IPS DF 6.9 (cell line): ENCODE measurements around the gene BCL7C.
A peak's percentile ranks its signal among the peaks of the same experiment; 100 is the strongest.

Experiments used
- DNase-seq: peaks from one replicate; pipeline ENCODE4 v3.0.0-alpha.2; 2013; ENCODE audit warnings: low read depth, low spot score
- H3K27ac ChIP-seq: one replicate; pipeline ENCODE4 v1.5.1; 2013; ENCODE audit warnings: low read length, control low read depth
- H3K27me3 ChIP-seq: 2 replicates; pipeline ENCODE4 v1.6.1; 2013; ENCODE audit warnings: mild to moderate bottlenecking, low read length; ENCODE audit not compliant: control insufficient read depth, insufficient read depth
- H3K36me3 ChIP-seq: 2 replicates; pipeline ENCODE4 v1.6.1; 2013; ENCODE audit warnings: low read length; ENCODE audit not compliant: control insufficient read depth, insufficient read depth
- H3K4me1 ChIP-seq: 2 replicates; pipeline ENCODE4 v1.6.1; 2013; ENCODE audit warnings: low read length; ENCODE audit not compliant: control insufficient read depth, insufficient read depth
- H3K4me3 ChIP-seq: 2 replicates; pipeline ENCODE4 v1.5.1; 2013; ENCODE audit warnings: mild to moderate bottlenecking, low read length
- H3K9me3 ChIP-seq: 2 replicates; pipeline ENCODE4 v1.6.1; 2013; ENCODE audit warnings: low read length, inconsistent platforms; ENCODE audit not compliant: control insufficient read depth, insufficient read depth
- WGBS: extraction: QIAGEN DNeasy Blood & Tissue Kit; methylation state at CpG from one replicate; pipeline ENCODE4 v1.1.7; 2013; ENCODE audit warnings: mixed read lengths, missing lambda C conversion rate; ENCODE audit not compliant: insufficient read length, insufficient coverage; 5-methylcytosine and 5-hydroxymethylcytosine counted together

The BCL7C gene

GRCh38 chr16:30903596-30903995 lies 9.7 kb upstream of the BCL7C start:
- H3K27ac ChIP-seq, result no peak overlapping the region
- H3K27me3 ChIP-seq, result no peaks in the 10 kb centered on the region
- no peaks in the 10 kb centered on the region for H3K36me3 ChIP-seq
- no CpG with 5 or more reads among the region's 4 CpGs for WGBS
- H3K4me1 ChIP-seq, result peaks cover 4% of the 10 kb centered on the region
- H3K4me3 ChIP-seq, result no peak overlapping the region
- no peak for DNase-seq
- H3K9me3 ChIP-seq, result no peaks in the 10 kb centered on the region

GRCh38 chr16:30903002-30903401 lies 9.1 kb upstream of the BCL7C start:
- no CpG with 5 or more reads among the region's 4 CpGs for WGBS
- H3K4me1 ChIP-seq, result peaks cover 4% of the 10 kb centered on the region

GRCh38 chr16:30902029-30902972 lies 8.4 kb upstream of the BCL7C start:
- WGBS, result no CpG with 5 or more reads among the region's 99 CpGs
- Histone ChIP-seq H3K27ac (no peak overlapping the region), H3K36me3 (no peaks in the 10 kb centered on the region), H3K27me3 (no peaks in the 10 kb centered on the region), H3K4me1 (peaks cover 4% of the 10 kb centered on the region), H3K4me3 (peak overlapping the region; percentile 55; the same call in 1 of the 2 replicates), H3K9me3 (no peaks in the 10 kb centered on the region)
- DNase-seq, result no peak

More at GRCh38 chr16:30903002-30903401, 9.1 kb upstream of the BCL7C start:
- no peaks in the 10 kb centered on the region for H3K36me3 ChIP-seq
- H3K27ac ChIP-seq, result no peak overlapping the region
- no peak overlapping the region for H3K4me3 ChIP-seq
- no peaks in the 10 kb centered on the region for H3K27me3 ChIP-seq
- no peaks in the 10 kb centered on the region for H3K9me3 ChIP-seq
- DNase-seq, result no peak

- DNase-seq, result no peak
- Histone ChIP-seq H3K27ac (no peak overlapping the region), H3K27me3 (no peaks in the 10 kb centered on the region), H3K4me1 (peaks cover 4% of the 10 kb centered on the region), H3K4me3 (peak overlapping the region; percentile 46; the same call in 1 of the 2 replicates), H3K9me3 (no peaks in the 10 kb centered on the region), H3K36me3 (no peaks in the 10 kb centered on the region)
- no CpG with 5 or more reads among the region's 6 CpGs for WGBS
These were observed 7.5 kb upstream of the BCL7C start for GRCh38 chr16:30901201-30902028.

GRCh38 chr16:30900588-30900987 lies 6.7 kb upstream of the BCL7C start:
- Histone ChIP-seq H3K36me3 (no peaks in the 10 kb centered on the region), H3K9me3 (no peaks in the 10 kb centered on the region), H3K27ac (no peak overlapping the region), H3K27me3 (no peaks in the 10 kb centered on the region), H3K4me1 (peaks cover 6% of the 10 kb centered on the region), H3K4me3 (no peak overlapping the region)
- DNase-seq, result no peak
- WGBS, result no CpG with 5 or more reads among the region's 5 CpGs

- no CpG with 5 or more reads among the region's 2 CpGs for WGBS
- Histone ChIP-seq H3K9me3 (no peaks in the 10 kb centered on the region), H3K4me1 (peaks cover 7% of the 10 kb centered on the region), H3K36me3 (no peaks in the 10 kb centered on the region), H3K27ac (no peak overlapping the region), H3K4me3 (no peak overlapping the region), H3K27me3 (no peaks in the 10 kb centered on the region)
- DNase-seq, result no peak
These were observed 5.9 kb upstream of the BCL7C start for GRCh38 chr16:30899794-30900193.

- H3K9me3 ChIP-seq, result no peaks in the 10 kb centered on the region
- H3K4me3 ChIP-seq, result peak overlapping the region; percentile 56; the same call in 1 of the 2 replicates
These were observed 3.2 kb upstream of the BCL7C start for GRCh38 chr16:30896889-30897733.

GRCh38 chr16:30896261-30896888 lies 2.5 kb upstream of the BCL7C start, which contains the start of gene CTF1:
Gene CTF1, plus strand, starts transcription at chr16:30896614. Its CDS starts 30 bp downstream, at chr16:30896644.
- no CpG with 5 or more reads among the region's 31 CpGs for WGBS
- Histone ChIP-seq H3K9me3 (no peaks in the 10 kb centered on the region), H3K27ac (no peak within 1 kb of the TSS), H3K4me3 (peak within 1 kb of the TSS; percentile 56; the same call in 1 of the 2 replicates), H3K36me3 (no peaks in the 10 kb centered on the region), H3K4me1 (peaks cover 5% of the 10 kb centered on the region), H3K27me3 (no peaks in the 10 kb centered on the region)
- no peak for DNase-seq

More at GRCh38 chr16:30896889-30897733, 3.2 kb upstream of the BCL7C start:
- no peak overlapping the region for H3K27ac ChIP-seq
- no peak for DNase-seq
- no peaks in the 10 kb centered on the region for H3K36me3 ChIP-seq
- H3K4me1 ChIP-seq, result peaks cover 5% of the 10 kb centered on the region
- H3K27me3 ChIP-seq, result no peaks in the 10 kb centered on the region
- no CpG with 5 or more reads among the region's 31 CpGs for WGBS

GRCh38 chr16:30895627-30896260 lies 1.9 kb upstream of the BCL7C start:
- no peak for DNase-seq
- Histone ChIP-seq H3K36me3 (no peaks in the 10 kb centered on the region), H3K27ac (no peak overlapping the region), H3K4me1 (peaks cover 5% of the 10 kb centered on the region), H3K27me3 (no peaks in the 10 kb centered on the region), H3K9me3 (no peaks in the 10 kb centered on the region), H3K4me3 (peak overlapping the region; percentile 56; the same call in 1 of the 2 replicates)
- 100% methylated on average over 13 of the region's 32 CpGs for WGBS
